G401 (cell line): ENCODE data around the gene PPP1R1C. TPM values are rescaled to one million over a fixed set of nuclear protein-coding genes. Genes with fewer than 3 reads are reported as not detected.

ENCODE experiments used
- DNase-seq: peaks from one replicate; pipeline ENCODE4 v3.0.0-alpha.2; 2015; ENCODE audit warnings: low spot score
- in situ Hi-C: cut with HindIII; loops from 2 replicates; pipeline ENCODE4 v1.10.0; 2016; ENCODE audit warnings: low sequenced_read_pairs, mixed read lengths
- total RNA-seq: library from RNA; depleted of rRNA; stranded (reverse); fragments of >200 nt; shearing (Covaris generic); gene quantifications from 2 replicates; pipeline ENCODE4 v1.2.3, GENCODE V29; 2014

The PPP1R1C gene
- total RNA-seq, 1 experiment from 2014 or later: not detected

DNA sequence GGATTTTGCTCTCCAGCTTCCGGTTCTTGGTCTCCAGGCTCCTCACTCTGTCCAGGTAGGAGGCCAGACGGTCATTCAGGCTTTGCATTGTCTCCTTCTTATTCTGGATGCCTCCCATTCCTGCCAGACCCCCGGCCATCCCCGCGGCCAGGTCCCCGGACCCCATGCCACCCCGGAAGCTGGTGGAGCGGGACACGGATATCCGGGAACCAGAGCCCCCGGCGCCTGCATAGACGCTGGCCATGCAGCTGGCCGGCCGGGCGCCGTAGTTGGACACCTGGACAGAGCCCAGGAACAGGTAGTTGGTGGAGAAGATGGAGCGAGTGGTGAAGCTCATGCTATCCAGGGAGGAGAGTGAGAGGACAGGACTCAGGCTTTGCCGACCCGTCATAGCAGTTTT, 23.5 kb upstream of the PPP1R1C start:
- DNase-seq: no peak
- in situ Hi-C loops: no loop called here

DNA sequence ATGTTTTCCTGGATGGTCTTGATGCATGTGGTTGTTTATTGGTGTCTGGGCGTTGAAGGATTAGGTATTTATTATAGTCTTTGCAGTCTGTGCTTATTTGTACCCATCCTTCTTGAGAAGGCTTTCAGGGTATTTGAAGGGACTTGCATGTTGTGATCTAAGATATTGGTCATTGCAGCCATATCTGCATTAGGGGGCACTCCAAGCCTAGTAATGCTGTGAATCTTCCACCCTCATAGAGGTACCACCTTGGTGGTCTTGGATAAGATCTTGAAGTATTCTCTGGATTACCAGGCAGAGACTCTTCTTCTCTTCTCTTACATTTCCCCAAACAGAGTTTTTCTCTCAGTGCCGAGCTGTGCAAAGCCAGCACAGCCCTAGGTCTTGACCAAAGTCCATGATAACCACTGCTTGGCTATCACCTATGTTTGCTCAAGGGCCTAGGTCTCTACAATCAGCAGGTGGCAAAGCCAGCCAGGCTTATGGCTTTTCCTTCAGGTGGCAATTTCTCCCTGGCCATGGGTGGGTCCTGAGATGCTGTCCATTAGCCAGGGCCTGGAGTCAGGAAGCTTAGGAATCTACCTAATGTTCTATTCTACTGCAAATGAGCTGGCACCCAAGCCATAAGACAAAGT, 15.4 kb upstream of the PPP1R1C start:
- in situ Hi-C loops: no loop called here
- no peak for DNase-seq

DNA sequence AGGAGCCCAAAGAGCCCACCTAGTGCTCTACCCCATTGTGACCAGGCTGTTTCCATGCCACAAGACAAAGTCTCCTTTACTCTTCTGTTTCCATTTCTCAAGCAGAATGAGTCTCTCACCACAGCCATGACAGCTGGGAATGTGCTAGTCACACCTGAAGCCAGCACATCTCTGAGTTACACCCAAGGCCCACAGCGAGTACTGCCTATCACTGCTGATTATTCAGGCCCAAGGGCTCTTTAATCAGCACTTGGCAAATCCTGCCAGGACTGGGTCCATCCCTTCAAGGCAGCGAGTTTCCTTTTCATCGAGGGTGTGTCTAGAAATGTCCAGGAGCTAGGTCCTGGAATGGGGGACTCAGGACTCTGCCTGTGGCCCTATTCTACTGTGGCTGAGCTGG, 14.6 kb upstream of the PPP1R1C start:
- in situ Hi-C loops: no loop called here

DNA sequence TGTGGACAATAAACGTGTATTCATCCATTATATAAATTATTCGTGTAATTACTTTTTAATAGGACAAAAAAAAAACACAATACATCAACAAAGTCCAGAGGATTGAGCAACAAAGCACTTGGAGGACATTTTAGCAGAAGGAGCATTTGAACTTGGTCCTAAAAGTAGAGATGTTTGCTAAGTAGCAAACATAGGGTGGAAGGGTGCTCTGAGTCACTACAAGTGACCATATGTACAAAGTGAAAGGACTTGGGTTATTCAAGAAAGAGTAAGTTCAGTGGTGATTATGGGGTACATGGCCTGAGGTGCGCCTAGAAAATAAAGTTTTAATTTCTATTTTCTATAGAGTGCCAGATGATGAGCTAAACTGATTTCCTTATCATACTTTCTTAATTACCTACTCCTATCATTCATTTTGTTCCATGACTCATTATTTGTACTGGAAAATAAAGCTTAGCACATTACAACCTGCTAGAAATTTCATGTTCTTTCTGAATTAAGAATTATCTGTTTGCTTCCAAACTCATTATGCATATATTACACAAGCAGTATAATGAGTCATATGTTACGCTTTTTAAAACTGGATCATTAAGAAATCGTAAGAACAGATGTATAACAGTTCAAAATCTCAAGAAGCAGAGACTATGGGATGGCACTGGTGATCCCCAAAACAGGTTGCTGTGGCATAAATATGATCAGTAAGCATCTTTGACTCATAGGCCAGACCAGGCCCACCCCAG, 13.1 kb upstream of the PPP1R1C start:
- DNase-seq: no peak
- in situ Hi-C loops: no loop called here

More for the DNA sequence above, 14.6 kb upstream of the PPP1R1C start:
- no peak for DNase-seq

DNA sequence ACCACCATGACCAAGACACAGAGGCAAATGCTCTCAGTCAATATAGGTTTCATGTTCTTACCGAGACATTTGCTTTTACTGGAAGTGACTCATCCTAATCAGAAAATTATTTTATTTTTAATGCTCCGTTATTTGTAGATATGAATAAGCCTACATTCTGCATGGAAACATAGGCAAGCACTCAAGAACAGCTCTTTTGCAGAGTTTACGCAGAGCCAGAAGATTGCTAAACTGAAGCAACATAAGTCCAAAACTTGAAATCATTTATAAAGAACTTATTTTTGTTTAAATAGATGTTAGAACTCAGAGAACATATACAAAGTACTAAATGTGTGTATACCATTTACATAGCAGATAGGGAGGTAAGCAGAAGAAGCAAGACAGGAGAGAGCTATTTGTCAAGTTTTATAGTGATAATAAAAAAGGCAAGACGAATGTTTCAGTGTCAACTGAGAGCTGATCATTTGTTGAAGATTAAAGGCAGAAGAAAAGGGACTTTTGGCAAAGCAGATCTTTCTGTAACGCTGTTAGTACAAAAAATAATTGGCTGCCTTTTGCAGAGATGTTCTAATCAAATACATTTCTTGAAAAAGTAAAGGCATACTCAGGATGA, 12.4 kb upstream of the PPP1R1C start:
- DNase-seq: no peak
- in situ Hi-C loops: no loop called here

DNA sequence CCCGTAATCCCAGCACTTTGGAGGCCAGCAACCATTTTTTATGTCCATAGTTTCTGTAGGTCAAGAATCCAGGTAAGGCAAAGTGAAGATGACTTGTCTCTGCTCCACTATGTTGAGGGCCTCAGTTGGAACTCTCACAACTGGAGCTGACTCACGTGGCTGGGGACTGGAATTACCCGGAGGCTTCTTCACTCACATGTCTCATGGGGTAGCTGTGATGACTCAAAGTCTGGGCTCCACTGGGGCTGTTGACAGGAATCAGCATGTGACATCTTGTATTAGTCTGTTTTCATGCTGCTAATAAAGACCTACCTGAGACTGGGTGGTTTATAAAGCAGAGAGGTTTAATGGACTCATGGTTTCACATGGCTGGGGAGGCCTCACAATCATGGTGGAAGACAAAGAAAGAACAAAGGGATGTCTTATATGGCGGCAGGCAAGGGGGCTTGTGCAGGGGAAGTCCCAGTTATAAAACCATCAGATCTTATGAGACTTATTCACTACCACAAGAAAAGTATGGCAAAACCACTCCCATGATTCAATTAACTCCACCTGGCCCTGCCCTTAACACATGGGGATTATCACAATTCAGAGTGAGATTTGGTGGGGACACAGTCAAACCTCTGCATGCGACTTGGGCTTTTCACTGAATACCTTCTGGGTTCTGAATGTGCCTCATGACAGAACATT, 7.8 kb upstream of the PPP1R1C start:
- in situ Hi-C loops: no loop called here
- no peak for DNase-seq

DNA sequence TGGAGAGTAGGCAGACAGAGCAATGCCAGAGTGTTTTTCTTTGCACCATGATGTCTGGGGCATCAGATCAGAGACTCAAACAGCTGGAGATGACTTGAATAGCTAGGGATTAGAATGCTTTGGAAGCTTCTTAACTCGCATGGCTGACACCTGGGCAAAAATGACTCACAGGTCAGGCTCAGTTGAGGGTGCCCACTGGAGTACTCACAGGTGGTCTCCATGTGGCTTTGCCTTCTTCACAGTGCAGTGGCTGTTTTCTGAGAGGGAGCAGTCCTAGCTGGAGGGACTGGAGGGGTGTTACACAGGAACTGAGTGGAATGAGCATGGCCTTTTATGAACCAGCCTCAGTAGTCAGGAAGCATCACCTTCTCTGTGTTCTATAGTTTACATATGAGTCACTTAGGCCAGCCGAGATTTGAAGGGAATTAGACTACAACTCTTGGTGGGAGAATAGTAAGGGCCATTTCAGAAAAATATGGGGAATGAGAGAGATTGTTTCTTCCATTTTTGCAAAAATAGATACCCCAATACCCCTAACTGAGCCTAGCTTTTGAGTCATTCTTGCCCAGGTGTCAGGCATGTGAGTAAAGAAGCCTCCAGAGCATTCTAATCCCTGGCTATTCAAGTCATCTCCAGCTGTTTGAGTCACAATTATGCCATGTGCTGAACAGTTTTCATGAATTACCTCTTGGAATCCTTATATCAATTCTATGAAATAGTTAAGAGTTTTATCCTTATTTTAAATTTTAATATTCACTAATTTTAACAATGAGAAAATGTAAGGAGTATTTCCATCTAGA, 7.1 kb upstream of the PPP1R1C start:
- no peak for DNase-seq
- in situ Hi-C loops: no loop called here

DNA sequence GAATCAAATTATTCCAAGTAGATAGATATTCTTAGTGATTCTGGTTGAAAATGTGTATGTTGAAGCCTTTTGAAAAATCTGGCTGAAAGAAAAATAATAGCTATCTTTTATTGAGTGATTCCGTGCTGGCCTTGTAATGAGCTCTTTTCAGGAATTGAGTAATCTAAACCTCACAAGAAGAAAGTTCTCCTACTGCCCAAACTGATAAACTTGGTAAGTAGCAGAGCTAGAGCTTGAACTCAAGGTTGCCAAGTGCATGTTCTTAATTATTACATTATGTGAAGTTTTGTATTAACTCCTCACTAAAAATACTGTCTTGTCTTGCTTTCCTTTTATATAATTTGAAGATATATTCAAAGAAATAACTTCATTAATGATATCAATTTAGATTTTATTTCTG, 1.6 kb upstream of the PPP1R1C start:
- in situ Hi-C loops: no loop called here
- DNase-seq: no peak

DNA sequence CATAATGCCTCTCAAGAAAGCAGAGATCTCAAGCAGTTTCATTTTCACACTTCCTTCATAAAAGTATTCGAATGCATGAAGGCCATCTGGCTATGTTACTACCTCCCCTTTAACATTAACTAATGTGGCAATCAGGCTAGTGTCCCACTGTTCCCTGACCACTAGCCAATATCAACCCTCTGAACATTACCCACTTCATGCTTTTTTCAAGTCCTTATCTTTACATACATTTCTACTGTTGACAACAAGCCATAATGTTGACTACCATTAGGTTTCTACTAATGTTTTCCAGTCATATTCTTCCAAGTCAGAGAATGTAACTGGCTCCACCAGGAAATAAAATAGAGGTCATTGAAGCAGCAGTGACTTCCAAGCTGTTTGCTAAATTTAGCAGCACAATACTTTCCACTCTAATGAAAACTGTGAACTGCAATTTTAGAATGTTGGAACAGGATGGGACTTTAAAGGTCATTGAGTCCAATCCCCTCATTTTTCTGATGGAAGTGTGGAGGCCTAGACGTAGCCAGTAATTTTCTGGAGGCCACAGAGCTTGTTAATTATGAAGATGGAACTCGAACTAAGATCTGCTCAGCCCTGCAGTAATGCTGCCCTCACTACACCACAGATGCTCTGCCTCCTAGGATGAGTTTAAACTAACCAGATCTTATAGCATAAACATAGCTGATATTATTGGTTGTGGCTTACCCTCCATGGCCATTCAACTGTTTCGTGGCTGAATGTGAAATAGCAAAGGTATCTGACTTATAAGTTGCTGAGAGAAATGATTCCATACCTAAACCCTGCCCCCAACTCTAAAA, 630 bp upstream of the PPP1R1C start:
- peak; percentile 84 for DNase-seq

DNA sequence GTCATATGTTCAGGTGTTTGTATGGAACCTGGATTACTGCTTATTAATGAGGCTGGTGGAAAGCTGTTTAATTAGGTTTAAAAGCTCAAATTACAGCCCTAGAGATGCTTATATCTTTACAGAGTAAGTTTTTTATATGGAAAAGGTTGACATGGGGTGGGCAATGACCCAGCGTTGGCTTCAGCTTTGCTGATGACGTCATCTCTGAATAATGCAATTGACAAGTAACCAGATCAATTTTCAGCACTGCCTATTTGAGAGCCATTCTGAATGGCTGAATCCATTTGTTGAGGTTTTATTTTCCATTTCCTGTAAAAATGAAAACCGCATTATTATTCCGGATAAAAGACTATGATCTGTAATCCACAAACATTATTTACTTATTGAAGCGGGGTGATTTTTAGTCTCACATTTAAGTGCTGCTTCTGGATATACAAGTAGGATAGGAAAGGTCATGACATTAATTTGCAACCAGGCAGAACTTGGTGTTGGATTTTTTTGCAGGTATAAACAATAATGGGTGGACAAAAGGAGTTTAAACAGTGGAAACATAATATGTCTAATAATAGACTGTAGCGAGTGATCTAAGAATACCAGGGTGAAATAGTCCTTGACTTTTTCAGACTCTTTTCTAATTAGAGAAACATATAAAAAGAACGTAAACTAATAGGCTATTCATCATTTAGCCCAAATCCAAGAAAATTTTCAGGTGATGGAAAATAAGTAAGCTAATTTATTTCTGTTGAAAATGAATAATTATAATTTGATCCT, 2.7 kb downstream of the PPP1R1C start:
- DNase-seq: peak; percentile 10
- in situ Hi-C loops: no loop called here

More for the DNA sequence above, 630 bp upstream of the PPP1R1C start:
- in situ Hi-C loops: no loop called here

DNA sequence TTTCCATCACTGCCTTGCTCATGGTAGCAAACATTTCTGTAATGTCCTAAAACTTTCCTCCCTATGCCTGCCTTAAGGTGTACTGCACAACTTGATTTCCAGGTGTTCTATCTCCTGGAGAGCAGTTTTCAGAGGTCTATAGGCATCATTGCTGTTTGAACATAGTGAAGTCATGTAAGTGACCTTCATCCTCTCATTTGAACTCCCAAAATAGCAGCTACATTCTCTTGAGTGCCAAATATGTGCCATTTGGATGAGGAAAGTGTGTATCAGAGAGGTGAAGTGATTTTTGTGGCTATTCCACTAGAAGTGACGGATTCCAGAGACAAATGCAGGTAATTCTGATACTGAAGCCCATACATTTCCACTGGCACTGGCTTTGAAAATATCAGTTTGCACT, 3.4 kb downstream of the PPP1R1C start:
- peak; percentile 28 for DNase-seq
- in situ Hi-C loops: no loop called here

DNA sequence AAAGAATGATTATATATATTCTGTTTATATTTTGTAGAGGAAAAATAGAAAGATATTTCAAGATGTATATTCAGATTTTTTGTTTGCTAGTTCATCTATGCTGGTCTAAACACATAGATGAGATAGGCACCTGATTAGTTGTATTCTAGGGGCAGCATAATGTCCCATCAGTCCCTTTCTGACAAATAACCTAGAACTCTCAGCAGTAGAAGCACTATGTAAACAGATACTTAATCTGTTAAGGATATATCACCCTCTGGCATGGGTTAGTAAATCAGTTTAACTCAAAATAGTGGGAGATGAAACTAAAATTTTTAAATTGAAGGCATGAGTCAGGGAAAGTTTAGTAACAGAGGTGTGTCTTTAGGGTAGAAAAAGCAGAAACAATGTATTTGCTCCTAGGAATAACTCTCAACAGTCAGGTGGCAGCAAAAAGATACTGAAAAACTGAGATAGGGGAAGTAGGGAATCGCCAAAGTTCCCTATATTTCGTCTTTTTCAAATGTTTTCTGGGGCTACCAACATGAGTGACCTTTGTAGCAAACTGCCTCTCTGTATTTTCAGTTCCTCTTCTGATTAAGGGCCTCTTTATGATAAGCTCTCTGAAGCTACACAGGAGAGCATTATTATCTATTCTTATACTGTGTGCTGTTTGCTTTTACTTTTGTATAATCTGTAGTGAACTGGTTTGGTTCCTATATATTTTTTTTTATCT, 5.7 kb downstream of the PPP1R1C start:
- in situ Hi-C loops: no loop called here

DNA sequence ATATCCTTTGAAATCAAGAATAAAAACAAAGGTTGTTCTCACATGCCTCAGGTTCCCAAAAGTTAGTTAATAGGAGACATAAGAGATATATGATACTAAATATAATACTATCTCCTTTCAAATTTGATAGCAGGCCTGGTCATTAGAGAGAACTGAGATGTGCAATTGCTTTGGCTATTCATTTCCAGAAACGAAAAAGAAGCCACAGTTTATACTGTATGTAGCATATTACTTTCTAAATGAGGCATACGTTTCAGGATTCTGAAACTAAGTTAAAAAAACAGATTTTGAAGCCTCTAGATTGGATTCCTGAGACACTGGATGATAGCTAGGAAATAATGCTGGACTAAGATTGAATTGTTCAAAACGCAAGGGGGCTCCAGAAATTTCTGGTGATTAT, 7.1 kb downstream of the PPP1R1C start:
- no peak for DNase-seq
- in situ Hi-C loops: no loop called here

More for the DNA sequence above, 5.7 kb downstream of the PPP1R1C start:
- DNase-seq: peak; percentile 4

DNA sequence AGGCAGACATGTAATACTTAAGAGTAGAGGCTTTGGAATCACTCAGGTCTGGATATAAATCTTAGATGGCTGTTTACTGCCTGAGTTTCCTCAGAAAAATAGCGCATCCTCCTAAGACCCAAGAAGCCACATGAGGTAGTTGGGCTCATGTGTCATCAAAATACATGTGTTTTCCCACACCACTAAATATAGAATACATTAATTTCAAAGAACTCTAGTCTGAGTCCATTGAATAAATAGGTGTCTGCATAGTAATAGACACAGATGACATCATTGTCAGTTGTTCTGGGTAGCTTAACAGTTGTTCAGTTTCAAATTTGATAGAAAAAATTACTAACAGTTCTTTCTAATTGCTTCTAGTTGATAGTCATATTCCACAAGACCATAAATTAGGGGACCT, 9.6 kb downstream of the PPP1R1C start:
- no peak for DNase-seq
- in situ Hi-C loops: no loop called here

DNA sequence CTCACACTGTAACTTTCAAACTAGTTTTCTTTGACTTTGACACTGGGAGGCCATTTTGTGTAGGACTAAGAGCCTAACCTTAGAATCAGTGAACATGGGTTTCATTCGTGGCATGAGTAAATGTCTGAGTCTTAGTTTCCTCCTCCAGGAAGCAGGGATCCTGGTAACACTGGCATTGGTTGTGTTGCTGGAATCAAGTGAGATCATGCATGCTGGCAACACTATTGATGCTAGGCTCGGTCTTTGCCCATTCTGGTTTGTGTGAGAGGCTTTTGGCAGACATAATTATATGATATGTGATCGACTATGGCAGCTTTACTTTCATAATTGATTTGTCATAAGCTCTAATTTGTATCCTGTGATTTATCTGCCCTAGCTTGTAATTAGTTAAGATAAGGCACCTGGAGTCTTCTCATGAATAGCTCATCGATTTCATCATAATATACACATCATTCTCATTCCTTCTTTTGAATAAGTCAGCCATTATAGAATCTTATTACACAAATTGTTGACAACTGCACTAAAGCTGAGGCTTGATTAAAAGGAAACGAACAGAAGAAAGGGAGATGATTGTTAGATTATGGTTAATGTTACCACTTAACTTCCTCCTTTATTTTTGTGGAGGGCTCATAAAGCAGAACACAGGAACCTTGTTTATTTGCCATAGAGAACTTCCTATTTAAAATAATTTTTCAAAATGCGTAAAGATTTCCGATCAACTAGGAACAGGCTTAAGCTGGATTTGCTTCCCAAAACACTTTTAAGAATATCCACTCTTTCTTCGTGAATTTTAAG, 12.6 kb downstream of the PPP1R1C start:
- in situ Hi-C loops: no loop called here
- DNase-seq: no peak

DNA sequence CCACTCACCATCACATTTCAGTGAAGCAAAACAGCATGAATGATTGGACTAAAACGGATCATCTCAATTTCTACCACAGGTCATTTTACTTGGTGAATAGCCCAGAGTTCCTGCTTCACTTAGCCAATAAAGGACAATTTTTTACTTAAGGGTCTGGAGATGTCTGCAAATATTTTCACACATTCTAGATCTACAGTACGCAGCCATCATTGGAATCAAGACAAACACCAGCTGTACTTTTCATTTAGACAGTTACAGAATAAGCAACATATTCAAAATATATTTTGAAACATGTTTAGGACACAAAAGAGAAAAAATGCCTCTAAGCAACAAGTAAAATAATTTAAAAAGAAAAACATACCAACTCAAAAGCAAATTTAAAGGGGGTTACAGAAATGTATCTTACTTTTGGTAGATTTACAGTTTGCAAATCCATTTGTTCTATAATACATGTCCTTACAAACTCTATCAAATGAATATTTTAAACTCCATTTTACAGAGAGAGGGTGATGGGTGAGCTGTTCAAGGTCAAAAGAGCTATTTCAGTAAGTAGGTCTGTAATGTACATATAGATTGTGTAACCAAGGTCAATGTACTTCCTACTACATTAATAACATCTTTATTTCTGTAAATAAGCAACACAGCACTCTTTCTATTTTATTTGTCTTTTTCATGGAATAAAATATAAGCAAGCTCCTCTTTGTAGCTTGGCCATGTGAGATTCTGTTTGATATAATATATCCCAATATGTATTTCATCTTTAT, 13.4 kb downstream of the PPP1R1C start:
- no peak for DNase-seq
- in situ Hi-C loops: no loop called here
